ENCODE results near the gene HSD17B14.
A peak's percentile ranks its signal among the peaks of the same experiment; 100 is the strongest.

Gene HSD17B14

DNA sequence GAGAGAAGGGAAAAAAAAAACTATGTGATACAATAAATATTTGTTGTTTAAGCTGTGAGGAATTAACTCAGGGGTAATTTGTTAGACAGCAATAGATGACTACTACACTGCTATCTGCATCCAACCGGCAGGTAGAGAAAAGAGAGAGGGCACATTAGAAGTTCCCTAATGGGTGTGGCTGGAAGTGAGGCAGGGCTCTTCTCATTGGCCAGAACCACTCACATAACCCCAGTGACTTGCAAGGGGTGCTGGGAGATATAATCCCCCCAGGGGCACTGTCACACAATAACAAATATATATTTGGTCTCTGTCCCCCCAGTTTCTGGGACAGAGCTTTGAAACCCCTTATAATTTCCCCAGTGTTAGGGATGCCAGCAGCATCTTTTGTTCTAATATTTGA lies 56.7 kb downstream of the HSD17B14 start:
- DNase-seq = no peak
- intact Hi-C loops (cut with DNase I; ENCODE audit: low total_unique reads) = no loop called here
- TF ChIP-seq, protein P1, sequence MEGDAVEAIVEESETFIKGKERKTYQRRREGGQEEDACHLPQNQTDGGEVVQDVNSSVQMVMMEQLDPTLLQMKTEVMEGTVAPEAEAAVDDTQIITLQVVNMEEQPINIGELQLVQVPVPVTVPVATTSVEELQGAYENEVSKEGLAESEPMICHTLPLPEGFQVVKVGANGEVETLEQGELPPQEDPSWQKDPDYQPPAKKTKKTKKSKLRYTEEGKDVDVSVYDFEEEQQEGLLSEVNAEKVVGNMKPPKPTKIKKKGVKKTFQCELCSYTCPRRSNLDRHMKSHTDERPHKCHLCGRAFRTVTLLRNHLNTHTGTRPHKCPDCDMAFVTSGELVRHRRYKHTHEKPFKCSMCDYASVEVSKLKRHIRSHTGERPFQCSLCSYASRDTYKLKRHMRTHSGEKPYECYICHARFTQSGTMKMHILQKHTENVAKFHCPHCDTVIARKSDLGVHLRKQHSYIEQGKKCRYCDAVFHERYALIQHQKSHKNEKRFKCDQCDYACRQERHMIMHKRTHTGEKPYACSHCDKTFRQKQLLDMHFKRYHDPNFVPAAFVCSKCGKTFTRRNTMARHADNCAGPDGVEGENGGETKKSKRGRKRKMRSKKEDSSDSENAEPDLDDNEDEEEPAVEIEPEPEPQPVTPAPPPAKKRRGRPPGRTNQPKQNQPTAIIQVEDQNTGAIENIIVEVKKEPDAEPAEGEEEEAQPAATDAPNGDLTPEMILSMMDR (IDR thresholded peaks at IDR 0.05) = no peak
- H3K9me3 ChIP-seq = no peaks in the 10 kb centered on the region
- H3K36me3 ChIP-seq = no peaks in the 10 kb centered on the region
- H3K4me1 ChIP-seq = peaks cover 0 to 12% (median 4%) of the 10 kb centered on the region in 4 donors
- H3K27ac ChIP-seq = no peak overlapping the region
- no peak overlapping the region for H3K4me3 ChIP-seq
- H3K27me3 ChIP-seq = no peaks in the 10 kb centered on the region

DNA sequence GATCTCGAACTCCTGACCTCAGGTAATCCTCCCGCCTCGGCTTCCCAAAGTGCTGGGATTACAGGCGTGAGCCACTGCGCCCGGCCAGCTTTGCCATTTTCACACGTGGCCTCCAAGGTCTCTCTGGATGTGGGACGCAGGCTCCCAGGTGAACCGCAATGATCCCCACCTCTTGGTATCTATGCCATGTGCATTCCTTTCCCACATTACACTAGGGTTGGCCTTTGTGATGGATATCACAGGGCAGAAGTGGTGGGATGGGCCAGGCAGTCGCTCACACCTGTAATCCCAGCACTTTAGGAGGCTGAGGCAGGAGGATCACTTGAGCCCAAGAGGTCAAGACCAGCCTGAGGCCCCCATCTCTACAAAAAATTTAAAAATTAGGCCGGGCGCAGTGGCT lies 58.6 kb downstream of the HSD17B14 start:
- intact Hi-C loops (cut with DNase I; ENCODE audit: low total_unique reads) = no loop called here
- Histone ChIP-seq H3K36me3 (no peaks in the 10 kb centered on the region), H3K27ac (no peak overlapping the region), H3K4me1 (peaks cover 0 to 6% (median 2%) of the 10 kb centered on the region in 4 donors), H3K4me3 (no peak overlapping the region), H3K27me3 (no peaks in the 10 kb centered on the region), H3K9me3 (no peaks in the 10 kb centered on the region)
- DNase-seq = no peak
- TF ChIP-seq, protein P1 (IDR thresholded peaks at IDR 0.05) = no peak

DNA sequence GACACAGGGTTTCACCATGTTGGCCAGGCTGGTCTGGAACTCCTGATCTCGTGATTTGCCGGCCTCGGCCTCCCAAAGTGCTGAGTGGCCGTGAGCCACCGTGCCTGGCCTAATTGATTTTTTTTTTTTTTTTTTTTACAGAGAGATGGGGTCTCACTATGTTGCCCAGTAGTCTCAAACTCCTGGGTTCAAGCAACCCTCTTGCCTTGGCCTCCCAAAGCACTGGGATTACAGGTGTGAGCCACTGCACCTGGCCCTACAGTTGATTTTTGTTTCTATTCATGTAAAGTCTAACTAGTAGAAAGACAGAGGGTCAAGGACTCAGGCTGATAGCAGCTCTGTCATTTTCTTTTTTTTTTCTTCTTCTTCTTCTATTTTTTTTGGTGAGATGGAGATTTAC lies 59.2 kb downstream of the HSD17B14 start:
- H3K4me1 ChIP-seq = peaks cover 0 to 1% (median 0%) of the 10 kb centered on the region in 4 donors
- no peaks in the 10 kb centered on the region for H3K27me3 ChIP-seq
- no peak for DNase-seq
- TF ChIP-seq, protein P1 (IDR thresholded peaks at IDR 0.05) = no peak
- H3K9me3 ChIP-seq = no peaks in the 10 kb centered on the region
- H3K4me3 ChIP-seq = no peak overlapping the region
- no peak overlapping the region for H3K27ac ChIP-seq
- intact Hi-C loops (cut with DNase I; ENCODE audit: low total_unique reads) = no loop called here
- no peaks in the 10 kb centered on the region for H3K36me3 ChIP-seq

DNA sequence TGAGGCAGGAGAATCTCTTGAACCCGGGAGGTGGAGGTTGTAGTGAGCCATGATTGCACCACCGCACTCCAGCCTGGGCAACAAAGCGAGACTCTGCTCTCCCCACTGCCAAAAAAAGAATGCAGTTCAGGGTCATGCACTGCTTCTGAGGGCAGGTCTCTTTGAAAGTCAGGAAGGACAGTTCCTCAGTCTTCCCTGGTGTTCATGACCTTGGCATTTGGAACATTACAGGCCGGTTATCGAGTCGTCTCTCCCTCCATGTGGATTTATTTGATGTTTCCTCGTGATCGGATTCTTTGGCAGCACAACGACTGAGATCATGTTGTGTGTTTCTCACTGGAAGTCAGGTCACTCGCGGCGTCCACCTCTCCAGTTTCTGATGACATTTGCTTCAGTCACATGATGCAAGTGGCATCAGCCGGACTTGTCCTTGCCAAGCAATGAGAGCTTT lies 63.8 kb downstream of the HSD17B14 start:
- peak in 1 of 2 donors; percentile 37 for DNase-seq
- Histone ChIP-seq H3K27ac (no peak overlapping the region), H3K36me3 (no peaks in the 10 kb centered on the region)

DNA sequence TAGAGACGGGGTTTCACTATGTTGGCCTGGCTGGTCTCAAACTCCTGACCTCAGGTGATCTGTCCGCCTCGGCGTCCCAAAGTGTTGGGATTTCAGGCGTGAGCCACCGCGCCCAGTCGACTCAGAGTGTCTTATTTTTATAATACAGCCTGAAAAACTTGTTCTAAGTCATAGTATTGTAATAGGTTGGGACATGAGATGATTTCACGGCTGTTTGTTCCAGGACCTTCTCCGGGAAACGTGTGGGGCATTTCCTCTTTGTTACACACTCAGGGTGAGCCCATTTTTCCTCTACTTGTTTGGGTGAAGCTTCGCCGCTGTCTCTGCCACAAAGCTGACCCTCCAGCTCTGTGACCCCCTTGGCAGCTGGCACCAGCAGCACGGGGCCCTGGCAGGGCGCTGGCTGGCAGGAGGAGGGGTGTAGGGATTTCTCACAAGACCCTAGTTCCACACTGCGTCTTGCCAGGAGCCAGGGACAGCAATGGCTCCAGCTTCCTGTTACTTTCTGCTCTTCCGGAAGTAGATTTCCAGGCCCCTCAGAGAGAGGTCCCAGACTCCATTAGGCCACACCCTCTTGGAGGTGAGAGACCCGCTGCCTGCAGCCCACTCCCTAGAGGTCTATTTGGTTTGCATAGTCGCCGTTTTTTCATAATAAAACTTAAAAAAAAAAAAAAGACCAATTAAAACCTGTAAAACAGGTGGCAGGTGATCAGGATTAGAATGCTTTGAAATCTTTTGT lies 65.4 kb downstream of the HSD17B14 start:
- DNase-seq = no peak
- TF ChIP-seq, protein P1 (IDR thresholded peaks at IDR 0.05) = no peak
- Histone ChIP-seq H3K4me1 (no peaks in the 10 kb centered on the region), H3K27ac (no peak overlapping the region), H3K36me3 (no peaks in the 10 kb centered on the region), H3K4me3 (no peak overlapping the region), H3K27me3 (peaks cover 0 to 24% of the 10 kb centered on the region in 2 donors), H3K9me3 (no peaks in the 10 kb centered on the region)
- intact Hi-C loops (cut with DNase I; ENCODE audit: low total_unique reads) = loop anchor here (2.0 kb wide), 1 partner anchor 74 kb away; no protein-coding TSS in a partner anchor

More for the DNA sequence above, 63.8 kb downstream of the HSD17B14 start:
- no peak overlapping the region for H3K4me3 ChIP-seq
- TF ChIP-seq, protein P1 (IDR thresholded peaks at IDR 0.05) = no peak
- intact Hi-C loops (cut with DNase I; ENCODE audit: low total_unique reads) = no loop called here
- peaks cover 0 to 21% of the 10 kb centered on the region in 2 donors for H3K27me3 ChIP-seq
- H3K4me1 ChIP-seq = no peaks in the 10 kb centered on the region
- no peaks in the 10 kb centered on the region for H3K9me3 ChIP-seq
